Measurements from ENCODE around the gene SRXN1. TPM values are rescaled to one million over a fixed set of nuclear protein-coding genes. Genes with fewer than 3 reads are reported as not detected.

Gene SRXN1
- total RNA-seq, 4 donors from 2014 or later = 87.9 to 170 (median 128) TPM

- peaks cover 6 to 20% (median 14%) of the 10 kb centered on the region in 3 donors for H3K27me3 ChIP-seq
- intact Hi-C loops (cut with DNase I; ENCODE audit: low total_unique reads) = no loop called here
- H3K4me3 ChIP-seq = no peak overlapping the region
- no peak for TF ChIP-seq POLR2A (IDR thresholded peaks at IDR 0.05)
- TF ChIP-seq, protein P1, sequence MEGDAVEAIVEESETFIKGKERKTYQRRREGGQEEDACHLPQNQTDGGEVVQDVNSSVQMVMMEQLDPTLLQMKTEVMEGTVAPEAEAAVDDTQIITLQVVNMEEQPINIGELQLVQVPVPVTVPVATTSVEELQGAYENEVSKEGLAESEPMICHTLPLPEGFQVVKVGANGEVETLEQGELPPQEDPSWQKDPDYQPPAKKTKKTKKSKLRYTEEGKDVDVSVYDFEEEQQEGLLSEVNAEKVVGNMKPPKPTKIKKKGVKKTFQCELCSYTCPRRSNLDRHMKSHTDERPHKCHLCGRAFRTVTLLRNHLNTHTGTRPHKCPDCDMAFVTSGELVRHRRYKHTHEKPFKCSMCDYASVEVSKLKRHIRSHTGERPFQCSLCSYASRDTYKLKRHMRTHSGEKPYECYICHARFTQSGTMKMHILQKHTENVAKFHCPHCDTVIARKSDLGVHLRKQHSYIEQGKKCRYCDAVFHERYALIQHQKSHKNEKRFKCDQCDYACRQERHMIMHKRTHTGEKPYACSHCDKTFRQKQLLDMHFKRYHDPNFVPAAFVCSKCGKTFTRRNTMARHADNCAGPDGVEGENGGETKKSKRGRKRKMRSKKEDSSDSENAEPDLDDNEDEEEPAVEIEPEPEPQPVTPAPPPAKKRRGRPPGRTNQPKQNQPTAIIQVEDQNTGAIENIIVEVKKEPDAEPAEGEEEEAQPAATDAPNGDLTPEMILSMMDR (IDR thresholded peaks at IDR 0.05 in 4 of 5, conservative IDR thresholded peaks at IDR 0.05 in 1 of 5) = no peak
- no peak overlapping the region for H3K27ac ChIP-seq
- no peaks in the 10 kb centered on the region for H3K9me3 ChIP-seq
- no peak for DNase-seq
- no peaks in the 10 kb centered on the region for H3K36me3 ChIP-seq
- H3K4me1 ChIP-seq = no peaks in the 10 kb centered on the region
- no peak for ATAC-seq
- in situ Hi-C loops (cut with MboI; ENCODE audit: low sequenced_read_pairs in 4 of 4) = no loop called here
Observed at GRCh38 chr20:684676-685319, 31.8 kb upstream of the SRXN1 start.

- H3K9me3 ChIP-seq = no peaks in the 10 kb centered on the region
- TF ChIP-seq POLR2A (IDR thresholded peaks at IDR 0.05) = no peak
- TF ChIP-seq, protein P1 (IDR thresholded peaks at IDR 0.05 in 4 of 5, conservative IDR thresholded peaks at IDR 0.05 in 1 of 5) = no peak
- in situ Hi-C loops (cut with MboI; ENCODE audit: low sequenced_read_pairs in 4 of 4) (no loop called here), intact Hi-C loops (cut with DNase I; ENCODE audit: low total_unique reads) (no loop called here)
- no peak overlapping the region for H3K27ac ChIP-seq
- H3K27me3 ChIP-seq = peaks cover 17 to 39% (median 19%) of the 10 kb centered on the region in 3 donors
- no peaks in the 10 kb centered on the region for H3K36me3 ChIP-seq
- ATAC-seq (no peak), DNase-seq (no peak)
- H3K4me1 ChIP-seq = no peaks in the 10 kb centered on the region
- no peak overlapping the region for H3K4me3 ChIP-seq
Observed at GRCh38 chr20:682123-682522, 29.1 kb upstream of the SRXN1 start.

DNA sequence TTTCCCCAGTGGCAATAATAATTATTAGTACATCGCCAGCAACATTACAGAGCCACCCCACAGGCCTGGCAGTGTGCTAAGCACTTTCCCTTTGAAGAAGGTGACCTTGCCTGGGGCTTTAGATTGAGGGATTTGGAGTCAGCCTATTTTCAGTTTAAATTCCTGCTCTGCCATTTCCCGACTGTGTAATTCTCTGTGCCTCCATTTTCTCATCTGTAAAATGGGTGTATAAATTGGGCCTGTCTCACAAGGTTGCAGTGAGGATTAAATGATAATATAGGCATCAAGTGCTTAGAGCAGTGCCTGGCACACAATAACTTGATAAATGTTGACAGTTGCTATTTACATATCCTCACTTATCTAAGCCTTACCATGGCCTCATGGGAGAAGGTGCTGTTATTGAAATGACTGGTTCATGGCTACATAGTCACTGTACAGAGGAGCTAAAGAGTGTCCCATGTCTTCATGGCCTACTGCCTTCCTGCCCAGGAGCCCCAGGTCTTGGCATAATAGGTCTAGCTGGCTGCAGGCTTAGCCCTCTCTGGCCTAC, 27.7 kb upstream of the SRXN1 start:
- in situ Hi-C loops (cut with MboI; ENCODE audit: low sequenced_read_pairs in 4 of 4) (no loop called here), intact Hi-C loops (cut with DNase I; ENCODE audit: low total_unique reads) (no loop called here)
- H3K36me3 ChIP-seq = no peaks in the 10 kb centered on the region
- peaks cover 19 to 39% (median 21%) of the 10 kb centered on the region in 3 donors for H3K27me3 ChIP-seq
- ATAC-seq (no peak), DNase-seq (no peak)
- H3K4me1 ChIP-seq = peaks cover 8 to 12% of the 10 kb centered on the region in 2 donors
- H3K27ac ChIP-seq = no peak overlapping the region
- TF ChIP-seq, protein P1 (IDR thresholded peaks at IDR 0.05 in 4 of 5, conservative IDR thresholded peaks at IDR 0.05 in 1 of 5) = no peak
- no peak for TF ChIP-seq POLR2A (IDR thresholded peaks at IDR 0.05)
- no peak overlapping the region for H3K4me3 ChIP-seq
- no peaks in the 10 kb centered on the region for H3K9me3 ChIP-seq

GRCh38 chr20:677957-678356, 25.0 kb upstream of the SRXN1 start:
- intact Hi-C loops (cut with DNase I; ENCODE audit: low total_unique reads) (no loop called here), in situ Hi-C loops (cut with MboI; ENCODE audit: low sequenced_read_pairs in 4 of 4) (no loop called here)
- ATAC-seq = no peak
- no peaks in the 10 kb centered on the region for H3K36me3 ChIP-seq
- no peaks in the 10 kb centered on the region for H3K9me3 ChIP-seq
- no peak overlapping the region for H3K4me3 ChIP-seq
- TF ChIP-seq, protein P1 (IDR thresholded peaks at IDR 0.05 in 4 of 5, conservative IDR thresholded peaks at IDR 0.05 in 1 of 5) = no peak
- TF ChIP-seq POLR2A (IDR thresholded peaks at IDR 0.05) = no peak
- H3K4me1 ChIP-seq = peaks cover 9 to 16% of the 10 kb centered on the region in 2 donors
- peaks cover 33 to 48% (median 38%) of the 10 kb centered on the region in 3 donors for H3K27me3 ChIP-seq
- DNase-seq = no peak
- H3K27ac ChIP-seq = no peak overlapping the region
